ENCODE results near the gene DCTN2.

Gene DCTN2

DNA sequence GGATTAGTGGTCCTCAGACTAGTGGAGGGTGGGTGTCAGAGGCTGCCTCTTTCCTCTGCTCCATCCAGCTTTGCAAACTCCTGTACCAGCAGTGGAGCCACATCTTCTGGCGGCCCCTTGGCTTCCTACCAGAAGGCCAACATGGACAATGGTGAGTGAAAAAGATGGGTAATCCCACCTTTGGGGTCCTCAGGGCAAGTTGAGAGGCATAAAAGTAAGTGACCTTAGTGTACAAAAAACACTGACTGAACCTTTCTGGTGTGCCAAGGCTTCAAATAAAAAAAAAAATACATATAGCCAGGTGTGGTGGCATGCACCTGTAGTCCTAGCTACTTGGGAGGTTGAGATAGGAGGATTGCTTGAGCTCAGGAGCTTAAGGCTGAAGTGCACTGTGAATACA lies 34.8 kb upstream of the DCTN2 start:
- Histone ChIP-seq H3K27me3 (ENCODE audit: insufficient read depth, poor library complexity, severe bottlenecking) (no peaks in the 10 kb centered on the region), H3K27ac (ENCODE audit: poor library complexity, severe bottlenecking) (no peak overlapping the region), H3K4me3 (ENCODE audit: severe bottlenecking) (no peak overlapping the region), H3K36me3 (ENCODE audit: low read depth) (no peaks in the 10 kb centered on the region), H3K4me1 (ENCODE audit: insufficient read depth, poor library complexity, severe bottlenecking) (no peaks in the 10 kb centered on the region), H3K9me3 (ENCODE audit: severe bottlenecking) (no peaks in the 10 kb centered on the region)
- no peak for ATAC-seq (ENCODE audit: low read depth)
- TF ChIP-seq, protein P1, sequence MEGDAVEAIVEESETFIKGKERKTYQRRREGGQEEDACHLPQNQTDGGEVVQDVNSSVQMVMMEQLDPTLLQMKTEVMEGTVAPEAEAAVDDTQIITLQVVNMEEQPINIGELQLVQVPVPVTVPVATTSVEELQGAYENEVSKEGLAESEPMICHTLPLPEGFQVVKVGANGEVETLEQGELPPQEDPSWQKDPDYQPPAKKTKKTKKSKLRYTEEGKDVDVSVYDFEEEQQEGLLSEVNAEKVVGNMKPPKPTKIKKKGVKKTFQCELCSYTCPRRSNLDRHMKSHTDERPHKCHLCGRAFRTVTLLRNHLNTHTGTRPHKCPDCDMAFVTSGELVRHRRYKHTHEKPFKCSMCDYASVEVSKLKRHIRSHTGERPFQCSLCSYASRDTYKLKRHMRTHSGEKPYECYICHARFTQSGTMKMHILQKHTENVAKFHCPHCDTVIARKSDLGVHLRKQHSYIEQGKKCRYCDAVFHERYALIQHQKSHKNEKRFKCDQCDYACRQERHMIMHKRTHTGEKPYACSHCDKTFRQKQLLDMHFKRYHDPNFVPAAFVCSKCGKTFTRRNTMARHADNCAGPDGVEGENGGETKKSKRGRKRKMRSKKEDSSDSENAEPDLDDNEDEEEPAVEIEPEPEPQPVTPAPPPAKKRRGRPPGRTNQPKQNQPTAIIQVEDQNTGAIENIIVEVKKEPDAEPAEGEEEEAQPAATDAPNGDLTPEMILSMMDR (IDR thresholded peaks at IDR 0.05; ENCODE audit: poor library complexity, severe bottlenecking): no peak
- DNase-seq (ENCODE audit: low spot score): no peak

DNA sequence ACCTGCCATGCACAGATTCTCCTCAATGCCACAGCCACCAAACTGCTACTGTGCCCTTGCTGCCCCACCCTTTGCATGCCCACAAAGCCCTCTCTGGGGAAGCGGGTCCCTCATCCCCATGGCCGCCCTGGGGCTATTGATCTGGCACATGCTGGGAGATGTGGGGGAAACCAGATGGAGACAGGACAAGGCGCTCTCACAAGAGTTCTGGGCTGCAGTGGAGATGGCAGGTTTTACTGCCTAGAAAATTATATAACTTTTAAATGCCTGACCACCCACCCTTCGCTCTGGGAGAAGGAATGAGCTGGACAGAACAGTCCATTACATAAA lies 33.4 kb upstream of the DCTN2 start:
- no peaks in the 10 kb centered on the region for H3K9me3 ChIP-seq (ENCODE audit: severe bottlenecking)
- no peak overlapping the region for H3K4me3 ChIP-seq (ENCODE audit: severe bottlenecking)
- no peaks in the 10 kb centered on the region for H3K4me1 ChIP-seq (ENCODE audit: insufficient read depth, poor library complexity, severe bottlenecking)
- H3K27me3 ChIP-seq (ENCODE audit: insufficient read depth, poor library complexity, severe bottlenecking): no peaks in the 10 kb centered on the region
- DNase-seq (ENCODE audit: low spot score): no peak
- ATAC-seq (ENCODE audit: low read depth): no peak
- TF ChIP-seq, protein P1 (IDR thresholded peaks at IDR 0.05; ENCODE audit: poor library complexity, severe bottlenecking): no peak
- H3K36me3 ChIP-seq (ENCODE audit: low read depth): no peaks in the 10 kb centered on the region
- H3K27ac ChIP-seq (ENCODE audit: poor library complexity, severe bottlenecking): no peak overlapping the region

DNA sequence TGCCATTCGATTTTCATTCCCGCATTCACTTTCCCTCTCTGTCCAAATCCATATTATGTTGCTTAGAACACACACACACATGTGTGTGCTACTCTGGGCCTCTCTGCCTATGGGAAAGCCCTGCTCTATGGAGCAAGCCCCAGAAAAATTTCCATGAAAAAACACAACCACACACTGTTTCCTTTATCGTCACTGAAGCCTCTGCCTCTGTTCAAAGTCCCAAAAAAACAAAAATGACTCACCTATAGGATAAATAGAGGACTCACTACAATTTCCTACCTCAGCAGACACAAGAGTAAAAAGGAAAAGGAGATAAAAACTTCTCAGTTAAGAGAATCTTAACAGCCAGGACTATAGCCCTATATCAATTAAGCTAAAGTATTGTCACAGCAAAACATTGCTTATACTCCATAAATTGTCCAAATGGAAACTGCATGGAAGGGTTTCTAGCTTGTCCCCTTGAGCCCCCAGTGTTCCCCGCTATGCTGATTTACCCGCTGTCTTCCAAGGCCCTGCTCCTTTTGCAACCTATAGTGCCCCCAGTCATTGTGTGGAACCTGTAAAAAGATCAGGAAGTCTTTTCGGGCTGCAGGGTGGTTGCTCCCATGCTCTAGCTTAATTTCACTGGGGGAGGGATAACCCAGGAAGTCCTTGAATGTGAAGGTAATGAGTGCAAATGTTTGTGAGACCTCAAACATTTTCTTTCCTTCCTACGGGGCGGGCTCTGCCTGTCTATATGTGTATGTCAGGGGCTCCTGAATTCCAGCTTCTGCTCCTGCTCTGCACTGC lies 32.9 kb upstream of the DCTN2 start:
- TF ChIP-seq, protein P1 (IDR thresholded peaks at IDR 0.05; ENCODE audit: poor library complexity, severe bottlenecking): no peak
- ATAC-seq (ENCODE audit: low read depth): no peak
- Histone ChIP-seq H3K27ac (ENCODE audit: poor library complexity, severe bottlenecking) (no peak overlapping the region), H3K36me3 (ENCODE audit: low read depth) (no peaks in the 10 kb centered on the region), H3K27me3 (ENCODE audit: insufficient read depth, poor library complexity, severe bottlenecking) (no peaks in the 10 kb centered on the region), H3K9me3 (ENCODE audit: severe bottlenecking) (no peaks in the 10 kb centered on the region), H3K4me1 (ENCODE audit: insufficient read depth, poor library complexity, severe bottlenecking) (no peaks in the 10 kb centered on the region), H3K4me3 (ENCODE audit: severe bottlenecking) (no peak overlapping the region)
- no peak for DNase-seq (ENCODE audit: low spot score)

DNA sequence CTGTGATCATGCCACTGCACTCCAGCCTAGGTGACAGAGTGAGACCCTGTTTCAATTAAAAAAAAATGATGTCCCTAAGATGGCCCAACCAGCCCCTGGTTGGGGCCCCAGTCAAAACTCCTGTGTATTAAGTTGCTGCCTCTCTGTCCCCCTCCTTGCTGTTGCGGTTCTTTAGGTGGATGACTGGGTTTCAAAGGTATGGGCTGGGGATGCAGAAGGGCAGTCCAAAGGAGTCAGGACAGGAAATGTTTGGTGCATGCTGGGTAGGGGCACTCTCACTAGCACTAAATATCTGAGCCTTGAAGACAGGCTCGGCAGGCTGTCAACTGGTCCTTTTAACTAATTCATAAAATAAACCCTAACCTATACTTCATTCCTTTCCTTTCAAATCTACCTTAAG lies 32.0 kb upstream of the DCTN2 start:
- Histone ChIP-seq H3K9me3 (ENCODE audit: severe bottlenecking) (no peaks in the 10 kb centered on the region), H3K4me1 (ENCODE audit: insufficient read depth, poor library complexity, severe bottlenecking) (no peaks in the 10 kb centered on the region), H3K27me3 (ENCODE audit: insufficient read depth, poor library complexity, severe bottlenecking) (no peaks in the 10 kb centered on the region), H3K27ac (ENCODE audit: poor library complexity, severe bottlenecking) (no peak overlapping the region), H3K36me3 (ENCODE audit: low read depth) (no peaks in the 10 kb centered on the region), H3K4me3 (ENCODE audit: severe bottlenecking) (no peak overlapping the region)
- DNase-seq (ENCODE audit: low spot score) (no peak), ATAC-seq (ENCODE audit: low read depth) (no peak)
- TF ChIP-seq, protein P1 (IDR thresholded peaks at IDR 0.05; ENCODE audit: poor library complexity, severe bottlenecking): no peak

DNA sequence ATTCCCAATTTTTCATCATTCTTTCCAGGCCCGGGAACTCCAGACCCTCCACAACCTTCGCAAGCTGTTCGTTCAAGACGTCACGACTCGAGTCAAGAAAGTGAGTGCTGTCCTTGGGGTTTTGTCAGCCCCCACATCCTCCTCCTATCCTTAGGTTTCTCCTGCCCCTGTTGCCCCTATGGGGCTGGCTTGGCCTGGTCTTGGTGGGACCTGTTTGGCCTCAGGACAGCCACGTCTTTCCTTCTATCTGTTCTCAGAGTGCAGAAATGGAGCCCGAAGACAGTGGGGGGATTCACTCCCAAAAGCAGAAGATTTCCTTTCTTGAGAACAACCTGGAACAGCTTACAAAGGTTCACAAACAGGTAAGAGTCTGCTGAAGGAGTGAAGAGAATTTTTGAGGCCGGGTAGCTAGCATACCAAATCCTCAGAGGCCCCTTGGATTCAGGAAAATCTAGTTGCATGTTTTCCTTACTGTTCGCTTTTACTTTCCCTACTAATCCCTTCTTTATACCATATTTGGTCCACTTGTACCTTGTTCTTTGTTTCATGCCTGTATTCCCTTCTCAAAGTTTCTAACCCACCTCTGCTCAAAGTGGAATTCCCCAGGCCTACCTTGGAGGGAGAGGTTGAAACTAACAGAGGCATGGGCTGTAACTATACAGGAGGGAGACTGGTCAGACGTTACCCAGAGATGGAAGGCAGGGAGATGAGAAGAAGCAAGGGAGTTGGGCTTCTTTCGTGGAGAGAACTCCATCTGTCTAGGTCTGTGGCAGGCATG lies 31.2 kb upstream of the DCTN2 start:
- ATAC-seq (ENCODE audit: low read depth): no peak
- no peaks in the 10 kb centered on the region for H3K36me3 ChIP-seq (ENCODE audit: low read depth)
- DNase-seq (ENCODE audit: low spot score): no peak
- H3K4me3 ChIP-seq (ENCODE audit: severe bottlenecking): no peak overlapping the region
- H3K4me1 ChIP-seq (ENCODE audit: insufficient read depth, poor library complexity, severe bottlenecking): no peaks in the 10 kb centered on the region
- TF ChIP-seq, protein P1 (IDR thresholded peaks at IDR 0.05; ENCODE audit: poor library complexity, severe bottlenecking): no peak
- no peaks in the 10 kb centered on the region for H3K9me3 ChIP-seq (ENCODE audit: severe bottlenecking)
- no peak overlapping the region for H3K27ac ChIP-seq (ENCODE audit: poor library complexity, severe bottlenecking)
- no peaks in the 10 kb centered on the region for H3K27me3 ChIP-seq (ENCODE audit: insufficient read depth, poor library complexity, severe bottlenecking)
